Measurements from ENCODE around the gene POLD3.

Gene POLD3

DNA sequence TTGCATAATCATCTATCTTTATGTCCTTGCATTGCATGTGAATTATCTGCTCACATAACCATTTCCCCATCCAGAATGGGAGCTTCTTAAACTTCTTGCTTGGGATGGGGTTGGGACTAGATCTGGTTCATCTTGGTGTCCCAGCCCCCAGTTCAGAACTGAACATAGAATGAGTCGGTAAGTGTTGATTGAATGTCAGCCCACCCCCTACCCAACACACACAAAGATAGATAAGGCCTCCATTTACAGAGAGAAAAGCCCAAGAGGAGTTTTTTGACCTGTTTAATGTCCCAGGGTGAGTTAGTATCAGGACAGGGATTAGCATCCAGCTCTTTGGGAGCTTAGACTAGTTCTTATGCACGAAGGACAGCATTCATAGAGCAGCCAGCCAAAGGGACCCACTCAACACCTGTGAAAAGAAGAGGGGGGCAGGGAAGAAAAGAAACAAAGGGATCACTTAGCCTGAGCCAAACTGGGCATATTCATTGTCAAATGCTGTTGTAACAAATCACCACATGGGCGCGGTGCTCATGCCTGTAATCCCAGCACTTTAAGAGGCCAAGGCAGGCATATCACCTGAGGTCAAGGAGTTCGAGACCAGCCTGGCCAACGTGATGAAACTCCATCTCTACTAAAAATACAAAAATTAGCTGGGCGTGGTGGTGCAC lies 81.4 kb downstream of the POLD3 start:
- no peak for DNase-seq (ENCODE audit: low read depth)

GRCh38 chr11:74675761-74676160 lies 83.4 kb downstream of the POLD3 start:
- no peak for DNase-seq (ENCODE audit: low read depth)

- no peak for DNase-seq (ENCODE audit: low read depth)
Observed at GRCh38 chr11:74676596-74676995, 84.2 kb downstream of the POLD3 start.

DNA sequence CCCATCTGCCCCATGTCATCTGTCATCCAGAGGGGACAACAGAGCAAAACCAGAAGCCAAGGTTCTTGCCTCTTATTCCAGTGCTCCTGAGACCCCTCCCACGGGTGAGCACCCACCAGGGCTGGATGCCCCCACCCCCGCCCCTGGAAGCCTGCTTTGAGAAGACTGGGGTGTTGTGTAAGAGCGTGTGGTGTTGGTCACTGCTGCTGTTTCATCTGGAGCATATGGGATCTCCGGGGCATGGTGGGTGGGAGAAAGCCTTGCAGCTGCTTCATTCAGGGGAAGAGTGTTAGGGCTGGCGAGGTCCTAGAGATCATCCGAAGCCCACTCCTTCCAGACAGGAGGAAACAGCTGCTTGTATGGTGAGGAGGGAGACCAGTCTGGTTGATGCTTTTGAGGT lies 84.7 kb downstream of the POLD3 start:
- no peak for DNase-seq (ENCODE audit: low read depth)

DNA sequence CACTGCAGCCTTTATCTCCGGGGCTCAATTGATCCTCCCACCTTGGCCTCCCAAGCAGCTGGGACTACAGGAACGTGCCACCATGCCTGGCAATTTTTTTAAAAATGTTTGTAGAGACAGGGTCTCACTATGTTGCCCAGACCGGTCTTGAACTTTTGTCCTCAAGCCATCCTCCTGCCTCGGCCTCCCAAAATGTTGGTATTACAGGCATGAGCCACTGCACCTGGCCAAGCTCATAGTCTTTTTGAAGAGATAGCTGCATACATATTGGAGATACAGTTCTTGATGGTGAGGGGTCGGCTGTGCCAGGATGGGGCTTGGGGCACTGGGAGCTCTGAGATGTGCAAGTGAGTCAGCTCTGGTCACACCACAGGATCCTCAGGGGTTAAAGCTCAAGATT lies 85.7 kb downstream of the POLD3 start:
- no peak for DNase-seq (ENCODE audit: low read depth)

DNA sequence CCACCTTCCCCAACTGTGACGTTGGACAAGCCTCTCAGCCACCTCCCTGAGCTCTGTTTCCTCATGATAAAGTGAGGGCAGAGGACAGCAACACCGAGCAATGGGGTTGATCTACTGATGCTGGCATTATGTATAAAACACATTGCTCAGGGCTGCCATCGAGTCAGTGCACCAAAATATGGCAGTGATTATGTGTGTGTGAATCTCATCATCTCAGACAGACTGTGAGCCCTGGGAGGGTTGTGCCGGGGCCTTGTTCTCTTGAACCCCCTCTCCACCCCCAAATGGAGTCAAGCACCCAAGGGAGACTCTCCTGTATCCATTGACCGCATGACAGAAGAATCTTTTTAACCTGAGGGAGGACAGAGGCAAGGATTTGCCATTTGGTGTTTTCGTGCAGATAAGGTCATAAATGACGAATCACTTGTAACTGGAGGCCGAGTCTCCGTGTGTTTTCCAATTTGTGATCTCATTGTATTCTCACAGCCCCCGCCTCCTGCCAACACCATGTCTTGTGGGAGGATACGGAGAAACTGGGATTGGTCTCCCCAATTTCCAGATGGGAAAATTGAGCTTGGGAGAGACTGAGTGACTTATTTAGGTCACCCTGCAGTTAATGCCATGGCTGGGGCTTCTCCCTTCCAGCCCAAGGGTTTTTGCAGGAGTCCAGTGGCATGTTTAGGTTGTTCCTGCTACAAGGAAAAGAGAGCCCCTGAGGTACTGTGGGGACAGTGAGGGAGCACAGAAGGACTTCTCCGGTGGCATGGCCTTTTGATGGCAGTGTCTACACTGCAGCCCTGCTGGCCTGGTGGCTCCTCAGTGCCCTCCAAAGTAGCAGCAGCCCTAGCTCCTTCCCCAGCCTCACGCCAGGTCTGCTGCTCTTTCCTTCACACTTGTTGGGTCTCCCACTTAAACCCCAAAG lies 86.5 kb downstream of the POLD3 start:
- DNase-seq (ENCODE audit: low read depth), result no peak

DNA sequence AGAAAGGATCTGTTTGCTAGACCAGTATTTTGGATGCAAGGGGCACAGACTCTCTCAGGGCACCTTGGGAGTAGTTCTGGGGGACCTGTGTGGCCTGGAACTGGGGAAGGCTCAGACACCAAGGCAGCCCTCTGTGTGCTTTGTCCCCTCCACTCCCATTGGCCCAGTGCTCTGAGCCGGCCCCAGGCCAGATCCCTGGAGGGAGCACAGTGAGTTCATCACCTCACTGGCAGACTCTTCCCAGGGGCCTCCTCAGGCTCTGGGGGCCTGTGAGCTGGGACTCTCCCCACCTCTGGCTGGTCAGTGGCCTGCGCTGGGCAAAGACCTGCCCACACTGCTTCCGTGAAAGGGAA lies 87.1 kb downstream of the POLD3 start:
- no peak for DNase-seq (ENCODE audit: low read depth)

- no peak for DNase-seq (ENCODE audit: low read depth)
Observed at GRCh38 chr11:74680035-74680671, 87.8 kb downstream of the POLD3 start.

GRCh38 chr11:74680703-74681531 lies 88.5 kb downstream of the POLD3 start:
- DNase-seq (ENCODE audit: low read depth), result no peak

- DNase-seq (ENCODE audit: low read depth), result no peak
Observed at GRCh38 chr11:74681686-74682651, 89.6 kb downstream of the POLD3 start.

- no peak for DNase-seq (ENCODE audit: low read depth)
Observed at GRCh38 chr11:74682731-74683278, 90.4 kb downstream of the POLD3 start.

GRCh38 chr11:74683279-74683871 lies 91.0 kb downstream of the POLD3 start:
- DNase-seq (ENCODE audit: low read depth), result no peak

- DNase-seq (ENCODE audit: low read depth), result no peak
Observed at GRCh38 chr11:74683941-74684481, 91.6 kb downstream of the POLD3 start.

GRCh38 chr11:74684661-74685060 lies 92.3 kb downstream of the POLD3 start:
- no peak for DNase-seq (ENCODE audit: low read depth)

DNA sequence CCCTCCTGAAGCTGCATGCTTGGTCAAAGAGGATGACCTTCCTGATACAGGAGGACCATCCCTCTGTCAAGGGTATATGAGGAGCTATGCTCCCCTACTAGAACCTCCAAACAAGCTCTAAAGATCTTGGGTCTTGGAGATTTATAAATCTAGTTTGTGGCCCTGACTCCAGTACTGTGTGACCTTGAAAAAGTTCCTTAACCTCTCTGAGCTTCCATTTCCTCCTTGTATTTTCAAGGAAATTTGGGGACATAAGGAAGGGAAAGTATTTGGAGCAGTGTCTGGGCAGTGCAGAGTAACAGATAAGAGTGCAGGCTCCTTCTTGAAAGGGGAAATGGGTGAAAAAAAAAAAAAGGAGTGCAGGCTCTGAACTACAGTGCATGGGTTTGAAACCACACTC lies 93.0 kb downstream of the POLD3 start:
- no peak for DNase-seq (ENCODE audit: low read depth)

GRCh38 chr11:74685905-74686304 lies 93.5 kb downstream of the POLD3 start:
- no peak for DNase-seq (ENCODE audit: low read depth)

DNA sequence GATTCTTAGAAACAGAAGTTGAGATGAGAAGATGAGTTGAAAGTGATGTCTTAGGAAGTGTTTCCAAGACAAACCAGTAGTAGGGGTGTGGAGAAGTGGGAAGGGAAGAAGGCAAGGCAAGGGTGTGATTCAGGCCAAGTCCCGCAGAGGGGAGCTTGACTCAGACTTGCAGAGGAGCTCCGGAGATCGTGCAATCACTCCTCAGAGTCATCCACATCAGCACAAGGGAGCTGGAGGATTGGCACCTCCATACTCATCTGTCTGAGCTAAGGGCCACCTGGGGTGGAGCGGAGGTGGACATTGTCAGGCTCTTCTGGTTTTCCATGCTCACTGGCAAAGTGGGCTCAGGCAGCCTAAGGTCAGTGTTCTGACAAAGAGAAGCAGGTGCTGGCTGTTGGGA lies 94.4 kb downstream of the POLD3 start:
- DNase-seq (ENCODE audit: low read depth), result no peak

DNA sequence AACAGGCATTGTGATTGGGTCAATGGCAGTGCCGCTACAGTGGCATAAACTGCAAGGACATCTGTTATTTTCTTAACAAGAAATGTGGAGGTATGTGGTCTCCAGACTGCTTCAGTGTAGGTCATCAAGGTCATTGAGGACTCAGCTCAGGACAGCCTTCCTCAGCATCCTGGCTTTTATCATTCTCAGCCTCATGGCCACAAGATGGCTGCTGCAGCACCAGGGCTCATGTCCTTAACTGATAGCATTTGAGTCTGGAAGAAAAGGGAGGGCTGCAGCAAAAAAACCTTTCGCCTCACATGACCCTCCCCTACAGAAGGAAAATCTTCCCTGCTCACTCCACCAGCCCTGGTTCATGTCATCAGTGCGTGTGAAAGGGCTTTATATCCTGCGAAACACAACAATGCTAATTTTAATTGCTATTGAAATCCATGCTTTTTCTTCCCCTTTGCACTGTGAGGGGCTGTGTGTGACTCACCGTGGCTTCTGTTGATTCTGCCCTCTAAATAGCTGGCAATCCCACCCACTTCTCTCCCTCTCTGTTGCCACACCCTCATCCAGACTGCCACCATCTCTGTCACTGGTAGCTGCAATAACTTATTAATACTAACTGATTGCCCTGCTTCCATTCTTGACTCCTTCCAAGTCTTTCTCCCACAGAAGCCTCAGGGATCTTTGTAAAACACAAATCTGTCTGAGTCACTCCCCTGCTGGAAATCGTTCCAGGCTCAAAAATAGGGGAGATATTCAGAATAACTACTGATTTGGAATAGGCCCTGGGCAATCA lies 95.0 kb downstream of the POLD3 start:
- no peak for DNase-seq (ENCODE audit: low read depth)

- DNase-seq (ENCODE audit: low read depth), result no peak
Observed at GRCh38 chr11:74689666-74690065, 97.3 kb downstream of the POLD3 start.
